ENCODE data around the gene ZNF593. TPM values are rescaled to one million over a fixed set of nuclear protein-coding genes. Genes with fewer than 3 reads are reported as not detected.

ZNF593 gene
- total RNA-seq, 6 experiments from 2014 or later: 33.5 to 46.3 (median 38.7) TPM

- TF ChIP-seq, protein P1, sequence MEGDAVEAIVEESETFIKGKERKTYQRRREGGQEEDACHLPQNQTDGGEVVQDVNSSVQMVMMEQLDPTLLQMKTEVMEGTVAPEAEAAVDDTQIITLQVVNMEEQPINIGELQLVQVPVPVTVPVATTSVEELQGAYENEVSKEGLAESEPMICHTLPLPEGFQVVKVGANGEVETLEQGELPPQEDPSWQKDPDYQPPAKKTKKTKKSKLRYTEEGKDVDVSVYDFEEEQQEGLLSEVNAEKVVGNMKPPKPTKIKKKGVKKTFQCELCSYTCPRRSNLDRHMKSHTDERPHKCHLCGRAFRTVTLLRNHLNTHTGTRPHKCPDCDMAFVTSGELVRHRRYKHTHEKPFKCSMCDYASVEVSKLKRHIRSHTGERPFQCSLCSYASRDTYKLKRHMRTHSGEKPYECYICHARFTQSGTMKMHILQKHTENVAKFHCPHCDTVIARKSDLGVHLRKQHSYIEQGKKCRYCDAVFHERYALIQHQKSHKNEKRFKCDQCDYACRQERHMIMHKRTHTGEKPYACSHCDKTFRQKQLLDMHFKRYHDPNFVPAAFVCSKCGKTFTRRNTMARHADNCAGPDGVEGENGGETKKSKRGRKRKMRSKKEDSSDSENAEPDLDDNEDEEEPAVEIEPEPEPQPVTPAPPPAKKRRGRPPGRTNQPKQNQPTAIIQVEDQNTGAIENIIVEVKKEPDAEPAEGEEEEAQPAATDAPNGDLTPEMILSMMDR (IDR thresholded peaks at IDR 0.05): no peak
- Mint-ChIP-seq H3K27me3 (ENCODE audit: insufficient read depth) (peaks cover 33% of the 10 kb centered on the region), H3K27ac (no peak within 1 kb of the TSS), H3K9me3 (no peaks in the 10 kb centered on the region), H3K4me1 (ENCODE audit: low read depth) (peaks cover 5% of the 10 kb centered on the region; the same call in 1 of the 2 replicates), H3K36me3 (ENCODE audit: low read depth) (no peaks in the 10 kb centered on the region), H3K4me3 (no peak within 1 kb of the TSS)
- DNase-seq: no peak
These were observed 10.6 kb upstream of the ZNF593 start, which contains the start of gene FAM110D for GRCh38 chr1:26158908-26159742. TSS of gene FAM110D (plus strand) at chr1:26159079. CDS start at chr1:26161292, 2,213 bp downstream.

- Mint-ChIP-seq H3K36me3 (ENCODE audit: low read depth) (no peaks in the 10 kb centered on the region), H3K4me3 (no peak overlapping the region), H3K27ac (no peak overlapping the region), H3K27me3 (ENCODE audit: insufficient read depth) (peaks cover 31% of the 10 kb centered on the region), H3K9me3 (no peaks in the 10 kb centered on the region), H3K4me1 (ENCODE audit: low read depth) (peaks cover 5% of the 10 kb centered on the region; the same call in 1 of the 2 replicates)
- TF ChIP-seq, protein P1 (IDR thresholded peaks at IDR 0.05): no peak
- DNase-seq: no peak
These were observed 10.0 kb upstream of the ZNF593 start for GRCh38 chr1:26159743-26160039.

DNA sequence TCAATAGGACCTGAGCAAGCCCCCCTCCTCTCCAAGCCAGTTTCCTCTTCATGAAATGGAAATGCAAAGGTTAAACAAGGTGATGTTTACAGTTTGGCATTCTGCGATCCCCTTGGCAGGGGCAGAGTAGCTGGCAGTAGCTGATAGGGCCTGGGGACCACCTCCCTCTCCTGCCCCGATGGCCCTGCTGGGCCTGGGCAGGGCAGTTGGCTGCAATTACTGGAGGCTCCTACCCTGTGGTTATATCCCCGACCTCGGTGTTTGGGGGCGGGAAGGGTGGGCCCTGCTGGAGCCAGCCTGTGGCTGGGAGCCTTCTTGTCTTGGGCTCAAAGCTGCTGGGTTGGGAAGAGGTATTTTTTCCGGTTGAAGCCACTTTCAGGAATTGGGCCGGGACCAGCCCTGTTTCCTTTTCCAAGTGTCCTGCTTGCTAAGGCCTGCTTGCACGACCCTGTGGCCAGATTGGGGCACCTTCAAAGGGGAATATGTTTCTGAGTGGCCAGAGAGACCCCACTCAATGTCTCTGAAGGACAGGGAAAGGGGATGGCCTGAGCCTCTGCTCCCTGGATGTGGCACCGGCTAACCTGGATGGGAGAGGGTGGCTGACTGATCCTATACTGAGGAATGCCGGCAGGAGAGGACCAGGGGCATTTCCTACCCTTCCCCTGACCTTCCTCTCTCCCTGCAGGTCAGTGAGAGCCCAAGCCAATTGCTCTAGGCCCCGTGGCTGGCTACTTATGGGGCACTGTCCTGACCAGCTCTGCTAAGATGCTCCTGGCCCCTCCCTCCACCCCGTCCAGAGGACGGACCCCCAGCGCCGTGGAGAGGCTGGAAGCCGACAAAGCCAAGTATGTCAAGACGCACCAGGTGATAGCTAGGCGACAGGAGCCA lies 8.9 kb upstream of the ZNF593 start:
- Mint-ChIP-seq H3K27ac (no peak overlapping the region), H3K36me3 (ENCODE audit: low read depth) (no peaks in the 10 kb centered on the region), H3K4me3 (no peak overlapping the region), H3K4me1 (ENCODE audit: low read depth) (peaks cover 5% of the 10 kb centered on the region; the same call in 1 of the 2 replicates), H3K9me3 (no peaks in the 10 kb centered on the region), H3K27me3 (ENCODE audit: insufficient read depth) (peaks cover 28% of the 10 kb centered on the region)
- no peak for DNase-seq
- TF ChIP-seq, protein P1 (IDR thresholded peaks at IDR 0.05): no peak

DNA sequence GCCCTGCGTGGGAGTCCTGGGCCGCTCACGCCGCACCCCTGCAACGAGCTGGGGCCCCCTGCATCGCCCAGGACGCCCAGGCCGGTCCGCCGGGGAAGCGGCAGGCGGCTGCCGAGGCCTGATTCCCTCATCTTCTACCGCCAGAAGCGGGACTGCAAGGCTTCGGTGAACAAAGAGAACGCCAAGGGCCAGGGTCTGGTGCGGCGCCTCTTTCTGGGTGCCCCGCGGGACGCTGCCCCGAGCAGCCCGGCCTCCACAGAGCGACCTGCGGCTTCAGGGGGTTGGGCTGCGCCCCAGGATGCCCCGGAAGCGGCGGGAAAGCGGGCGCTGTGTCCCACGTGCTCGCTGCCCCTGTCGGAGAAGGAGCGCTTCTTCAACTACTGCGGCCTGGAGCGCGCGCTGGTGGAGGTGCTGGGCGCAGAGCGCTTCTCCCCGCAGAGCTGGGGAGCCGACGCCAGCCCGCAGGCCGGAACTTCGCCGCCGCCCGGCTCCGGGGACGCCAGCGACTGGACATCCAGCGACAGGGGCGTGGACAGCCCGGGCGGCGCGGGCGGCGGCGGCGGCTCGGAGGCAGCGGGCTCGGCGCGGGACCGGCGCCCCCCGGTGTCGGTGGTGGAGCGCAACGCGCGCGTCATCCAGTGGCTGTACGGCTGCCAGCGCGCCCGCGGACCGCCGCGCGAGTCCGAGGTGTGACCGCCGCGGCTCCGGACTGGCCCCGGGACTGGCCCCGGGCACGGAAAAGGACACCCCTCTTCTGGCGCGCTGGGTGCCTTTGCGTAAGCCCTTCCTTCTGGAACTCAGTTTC lies 8.1 kb upstream of the ZNF593 start:
- TF ChIP-seq, protein P1 (IDR thresholded peaks at IDR 0.05): peak; percentile 44
- Mint-ChIP-seq H3K4me3 (peak overlapping the region; percentile 69), H3K27ac (no peak overlapping the region), H3K4me1 (ENCODE audit: low read depth) (peaks cover 3% of the 10 kb centered on the region; the same call in 1 of the 2 replicates), H3K9me3 (no peaks in the 10 kb centered on the region), H3K27me3 (ENCODE audit: insufficient read depth) (peaks cover 24% of the 10 kb centered on the region), H3K36me3 (ENCODE audit: low read depth) (no peaks in the 10 kb centered on the region)
- DNase-seq: no peak

- TF ChIP-seq, protein P1 (IDR thresholded peaks at IDR 0.05): no peak
- Mint-ChIP-seq H3K4me3 (peak overlapping the region; percentile 69), H3K27ac (no peak overlapping the region), H3K9me3 (no peaks in the 10 kb centered on the region), H3K27me3 (ENCODE audit: insufficient read depth) (peaks cover 27% of the 10 kb centered on the region), H3K4me1 (ENCODE audit: low read depth) (no peaks in the 10 kb centered on the region), H3K36me3 (ENCODE audit: low read depth) (no peaks in the 10 kb centered on the region)
- DNase-seq: no peak
These were observed 7.4 kb upstream of the ZNF593 start for GRCh38 chr1:26162220-26162709.

All from HFFc6 (cell line).